Fibroblast of the conjunctiva (primary cell): ENCODE results near the gene MYO1D.

ENCODE experiments used
- DNase-seq: peaks from one replicate; pipeline ENCODE4 v3.0.0-alpha.2; 2010; ENCODE audit warnings: low read depth

The MYO1D gene

GRCh38 chr17:32622540-32622939 lies 254.4 kb downstream of the MYO1D start:
- no peak for DNase-seq

DNA sequence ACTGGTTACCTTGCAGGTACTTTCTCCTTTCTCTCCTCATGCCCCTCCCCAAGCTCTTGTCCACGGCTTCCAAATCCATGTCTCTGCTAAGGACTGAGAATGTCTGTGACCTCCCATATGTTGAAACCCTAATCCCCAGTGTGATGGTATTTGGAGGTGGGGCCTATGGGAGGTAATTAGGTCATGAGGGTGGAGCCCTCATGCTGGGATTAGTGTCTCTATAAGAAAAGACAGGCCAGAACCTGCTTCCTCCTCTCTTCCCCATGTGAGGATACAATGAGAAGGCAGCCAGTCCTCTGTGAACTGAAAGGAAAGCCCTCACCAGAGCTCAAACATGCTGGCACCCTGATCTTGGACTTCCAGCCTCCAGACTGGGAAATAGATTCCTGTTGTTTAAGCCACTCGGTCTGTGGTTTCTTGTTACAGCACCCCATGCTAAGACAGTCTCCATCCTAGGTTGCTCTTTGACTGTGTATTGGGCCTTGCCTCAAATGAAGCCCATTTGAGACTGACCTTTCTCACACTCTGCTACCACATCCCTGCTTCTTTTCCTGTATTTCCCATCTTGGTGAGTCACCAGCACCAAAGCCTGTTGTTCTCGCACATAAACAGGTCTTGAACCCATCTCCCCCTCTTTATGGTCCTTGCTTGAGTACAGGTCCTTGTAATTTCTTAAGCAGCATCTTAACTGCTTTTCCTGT lies 255.2 kb downstream of the MYO1D start:
- no peak for DNase-seq

DNA sequence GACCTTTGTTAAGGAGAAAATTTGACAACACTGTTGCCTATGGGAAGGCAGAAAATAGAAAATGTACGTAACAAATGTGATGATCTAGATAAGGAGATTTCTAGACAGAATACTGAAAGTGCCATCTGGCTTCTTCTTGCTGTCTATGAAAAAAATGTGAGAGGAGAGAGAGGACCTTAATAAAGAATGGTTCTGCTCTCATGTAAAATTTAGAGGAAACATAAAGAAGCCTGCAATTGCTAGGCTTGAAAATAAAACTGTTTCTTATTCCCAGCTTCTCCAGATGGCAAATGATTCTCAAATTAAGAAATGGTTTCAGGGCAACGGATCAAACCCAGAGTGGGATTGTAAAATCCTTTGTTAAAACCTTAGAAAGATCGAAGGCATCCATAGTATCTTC lies 261.6 kb downstream of the MYO1D start:
- DNase-seq, result no peak

DNA sequence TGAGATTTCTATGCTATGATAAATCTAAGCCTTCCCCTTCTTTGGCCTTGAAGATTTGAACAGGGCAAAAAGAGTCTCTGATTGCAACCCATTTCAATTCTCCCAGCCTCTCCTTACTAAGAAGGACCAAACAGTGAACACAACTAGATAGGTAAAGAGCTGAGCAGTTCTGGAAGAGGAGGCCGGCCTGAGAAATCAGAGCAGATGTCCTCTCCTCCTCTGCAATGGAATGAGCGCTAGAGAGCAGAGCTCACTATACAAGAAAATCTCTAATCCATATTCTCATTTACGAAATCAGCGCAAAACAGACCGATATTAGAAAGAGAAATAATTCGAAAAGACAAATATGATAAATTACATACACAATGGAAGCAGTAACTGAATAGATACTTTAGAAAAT lies 266.0 kb downstream of the MYO1D start:
- DNase-seq, result no peak

DNA sequence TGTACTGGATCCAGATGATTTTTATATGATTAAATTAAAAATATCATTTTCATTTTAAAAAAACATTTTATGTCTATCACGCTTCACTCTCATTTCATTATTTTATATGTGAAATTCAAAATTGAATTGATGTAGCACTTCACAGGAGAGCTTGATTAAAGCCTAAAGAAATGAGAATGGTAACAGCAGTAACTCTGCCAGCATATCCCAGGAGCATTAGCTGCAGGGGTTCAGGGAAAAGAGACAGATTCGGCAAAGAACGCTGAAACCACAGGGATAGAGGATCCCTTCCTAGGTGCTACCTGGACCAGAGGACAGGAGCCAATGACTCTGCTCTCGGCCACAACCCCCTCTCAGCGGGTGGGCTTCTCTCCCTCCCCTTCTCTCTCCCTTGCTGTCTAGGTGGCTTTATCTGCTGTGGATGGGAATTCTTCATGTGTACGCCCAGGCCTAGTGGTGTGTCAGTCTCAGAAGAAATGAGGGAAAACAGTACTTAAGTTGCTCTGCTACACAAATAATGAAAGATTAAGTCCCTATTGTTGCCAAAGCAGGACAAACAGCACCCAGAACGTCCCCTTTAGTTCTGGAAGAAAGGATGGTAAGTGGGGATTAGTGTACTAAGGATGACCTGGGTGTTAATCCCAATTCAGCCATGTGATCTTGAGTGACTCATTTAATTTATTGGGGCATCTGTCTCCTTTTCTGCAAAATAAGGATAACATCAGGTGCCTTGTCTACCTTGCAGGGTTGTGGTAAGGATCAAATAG lies 266.9 kb downstream of the MYO1D start:
- no peak for DNase-seq

DNA sequence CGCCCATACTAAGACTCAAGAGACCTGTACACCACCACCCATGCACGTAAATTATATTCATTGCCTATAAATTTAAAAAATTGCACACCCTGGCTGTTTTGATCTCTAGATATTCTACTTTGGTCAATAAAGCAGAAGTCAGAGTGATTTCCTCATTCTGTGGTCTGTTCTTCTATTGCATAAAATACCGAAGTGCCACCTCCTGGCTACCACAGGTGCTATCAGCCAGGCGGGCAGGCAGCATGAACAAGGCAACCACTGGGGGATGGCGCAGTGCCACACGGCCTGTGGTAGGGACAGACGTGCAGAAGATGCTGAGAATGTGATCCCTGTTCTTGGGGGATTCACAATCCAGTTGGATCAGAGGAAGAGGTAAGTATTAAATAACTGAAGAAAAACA lies 267.8 kb downstream of the MYO1D start:
- no peak for DNase-seq

GRCh38 chr17:32608267-32608666 lies 268.7 kb downstream of the MYO1D start:
- DNase-seq, result no peak

GRCh38 chr17:32604966-32605365 lies 272.0 kb downstream of the MYO1D start:
- DNase-seq, result no peak

DNA sequence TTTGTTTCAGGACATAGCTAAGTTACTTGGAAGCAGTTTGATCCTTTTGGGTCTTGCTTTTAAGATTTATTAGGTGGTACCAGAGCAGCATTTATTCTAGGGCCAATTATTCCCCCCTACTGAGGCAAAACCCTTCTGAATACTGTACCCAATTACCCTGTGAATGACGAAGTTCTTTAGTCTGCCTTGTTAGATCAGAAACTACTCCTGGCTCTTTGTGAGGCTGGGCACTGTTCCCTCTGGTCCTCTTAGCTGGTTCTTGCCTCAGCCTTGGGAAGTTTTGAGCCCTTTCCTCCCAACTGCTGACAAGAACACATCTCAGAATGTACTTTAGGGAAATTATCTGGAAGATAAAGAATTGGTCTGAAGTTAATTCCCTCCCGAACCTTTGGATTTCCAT lies 274.5 kb downstream of the MYO1D start:
- DNase-seq, result no peak

DNA sequence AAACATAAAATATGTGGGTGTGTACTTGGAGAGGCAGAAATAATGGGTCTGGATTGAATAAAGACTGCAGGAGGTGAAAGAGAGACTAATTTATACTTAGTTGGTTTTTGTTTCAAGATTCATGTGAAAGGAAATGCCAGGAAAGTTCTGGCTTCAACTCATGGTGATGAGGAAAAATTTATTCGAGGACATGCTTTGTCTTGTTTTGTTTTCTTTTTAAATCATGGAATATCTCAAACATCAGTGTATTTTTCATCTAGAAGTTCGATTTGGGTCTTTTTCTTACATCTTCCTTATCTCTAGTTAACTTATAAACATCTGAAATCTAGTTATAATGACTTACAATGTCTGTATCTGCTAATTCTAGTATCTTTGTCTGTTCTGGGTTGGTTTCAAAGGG lies 275.1 kb downstream of the MYO1D start:
- DNase-seq, result no peak

DNA sequence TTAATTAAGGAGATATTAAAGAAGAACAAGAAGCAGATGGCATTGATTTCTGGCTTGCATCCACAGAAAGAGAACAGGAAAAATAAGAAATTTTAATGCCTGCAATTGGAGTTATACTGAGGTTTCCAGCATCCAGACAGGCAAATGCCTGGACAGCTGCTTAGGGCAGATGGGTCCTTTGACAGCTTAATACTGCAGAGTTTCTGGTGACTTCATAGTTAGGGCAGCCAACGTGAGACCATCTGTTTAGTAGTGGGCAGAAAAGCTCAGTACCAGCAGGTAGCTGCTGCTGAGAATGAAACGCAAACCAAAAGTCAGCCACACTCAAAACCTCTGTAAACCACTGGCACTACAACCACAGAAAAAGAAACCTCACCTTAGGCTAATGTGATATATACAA lies 280.3 kb downstream of the MYO1D start:
- no peak for DNase-seq

DNA sequence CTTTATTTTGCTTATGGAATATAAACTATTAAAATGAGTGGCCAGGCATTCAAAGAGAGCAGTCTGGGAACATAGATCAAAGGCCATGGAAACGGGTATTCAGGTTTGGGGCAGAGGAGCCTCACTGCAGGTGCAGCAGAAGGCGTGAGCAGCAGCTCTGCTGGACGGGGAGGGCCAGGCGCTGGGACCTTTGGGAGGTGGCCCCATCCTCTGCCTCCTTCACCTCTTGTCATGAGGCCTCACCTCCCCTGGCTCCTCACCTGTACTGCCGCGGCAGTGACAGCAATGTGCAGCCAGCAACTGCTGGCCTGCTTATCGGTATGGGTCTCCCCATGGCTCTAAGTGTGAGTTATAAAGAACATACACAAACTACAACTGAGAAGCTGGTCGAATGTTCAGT lies 280.7 kb downstream of the MYO1D start:
- DNase-seq, result no peak

DNA sequence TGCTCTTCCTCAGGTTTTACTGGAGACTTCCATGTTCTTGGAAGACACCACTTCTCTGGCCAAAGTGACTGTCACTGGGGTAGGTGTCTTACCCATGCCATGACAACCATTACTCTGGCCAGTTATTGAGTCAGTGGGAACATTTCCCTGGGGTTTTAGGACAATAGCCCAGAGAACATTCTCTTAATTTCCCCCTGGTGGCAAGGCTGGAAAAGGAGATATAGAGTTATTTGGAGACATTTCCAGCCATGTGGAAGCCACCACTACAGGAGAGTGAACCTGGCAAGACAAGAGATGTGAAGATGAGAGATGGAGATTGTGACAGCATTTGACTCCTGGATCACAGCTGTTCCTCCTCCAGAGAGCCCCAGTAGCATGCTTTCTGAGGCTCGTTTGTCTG lies 283.9 kb downstream of the MYO1D start:
- no peak for DNase-seq

DNA sequence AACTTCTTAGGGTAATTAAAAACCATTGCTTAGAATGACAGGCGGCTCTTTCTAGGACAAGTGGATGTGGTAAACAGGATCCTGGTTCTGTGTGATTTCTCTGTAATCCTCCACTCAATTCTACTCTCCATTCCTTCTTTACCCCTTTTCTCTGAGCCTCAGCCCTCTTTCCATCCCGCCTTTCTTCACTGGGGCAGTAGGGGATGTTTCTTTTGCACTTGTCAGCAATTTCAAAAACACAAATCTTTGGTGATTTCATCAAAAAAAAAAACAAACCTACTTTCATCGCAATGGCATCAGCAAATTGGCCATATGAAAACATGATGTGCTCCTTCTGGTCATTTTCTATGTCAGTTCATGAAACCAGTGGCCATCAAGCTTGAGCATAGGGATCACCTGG lies 285.5 kb downstream of the MYO1D start:
- DNase-seq, result no peak

GRCh38 chr17:32590974-32591373 lies 285.9 kb downstream of the MYO1D start:
- DNase-seq, result no peak

- no peak for DNase-seq
Measured at GRCh38 chr17:32588982-32589381, 287.9 kb downstream of the MYO1D start.

DNA sequence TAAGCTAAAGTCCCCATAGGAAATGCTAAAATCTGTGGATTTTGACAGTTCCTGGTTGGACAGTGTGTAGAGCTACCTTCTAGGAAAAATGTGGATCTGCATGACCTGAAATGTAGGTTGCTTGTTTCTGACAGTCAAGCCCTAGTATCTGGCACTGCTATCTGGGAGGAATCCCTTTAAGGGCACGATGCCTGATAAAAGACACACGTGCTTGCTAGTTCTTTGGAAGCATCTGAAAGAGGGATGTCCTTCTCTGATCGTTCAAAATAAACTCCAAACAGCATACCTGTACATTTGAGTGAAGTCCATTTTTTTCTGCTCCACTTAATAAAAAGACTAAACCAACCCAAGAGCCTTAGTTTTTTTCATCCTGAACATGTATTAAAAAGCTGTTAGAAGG lies 288.8 kb downstream of the MYO1D start:
- no peak for DNase-seq

GRCh38 chr17:32586666-32587065 lies 290.3 kb downstream of the MYO1D start:
- DNase-seq, result no peak

GRCh38 chr17:32584792-32585191 lies 292.1 kb downstream of the MYO1D start:
- DNase-seq, result no peak

GRCh38 chr17:32583053-32583452 lies 293.9 kb downstream of the MYO1D start:
- no peak for DNase-seq

DNA sequence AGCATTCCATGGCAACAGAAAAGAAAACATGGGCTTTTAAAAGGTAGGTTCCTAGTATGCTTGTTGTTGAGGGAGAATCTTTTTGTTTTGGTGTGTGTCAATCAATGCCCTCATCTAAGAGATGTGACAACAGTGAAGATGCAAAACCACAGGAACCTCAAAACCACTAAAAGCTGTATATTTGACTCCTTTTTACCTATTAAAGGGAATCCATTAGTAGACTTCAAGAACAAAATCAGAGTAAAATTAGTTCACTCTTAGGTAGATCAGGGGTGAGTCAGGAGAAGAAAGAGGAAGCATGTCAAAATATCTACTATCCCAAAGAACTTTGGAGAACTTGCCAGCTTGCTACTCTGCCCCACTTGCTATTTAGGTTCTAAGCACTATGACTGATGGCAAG lies 301.1 kb downstream of the MYO1D start:
- no peak for DNase-seq

GRCh38 chr17:32570081-32570396 lies 306.9 kb downstream of the MYO1D start:
- no peak for DNase-seq

GRCh38 chr17:32569171-32570080 lies 307.5 kb downstream of the MYO1D start:
- DNase-seq, result no peak
